Natural killer cell (primary cell): ENCODE results near the gene IFT74. TPM values are rescaled to one million over a fixed set of nuclear protein-coding genes. Genes with fewer than 3 reads are reported as not detected.

Experiments
- ATAC-seq, 3 donors: fragments of 150-1000 bp in 2 of 3; fragments of 200-7000 bp in 1 of 3; cut with Tn5 transposase; 1 replicate in 1 of 3; 2 replicates in 2 of 3; pipeline ENCODE4 v1.10.0; 2021; ENCODE audit warnings: mild to moderate bottlenecking in 2 of 3, moderate library complexity in 2 of 3
- DNase-seq, 2 donors: peaks; one replicate each; pipeline versions ENCODE4 v3.0.0 to v3.0.0-alpha.2; 2013 to 2021; ENCODE audit warnings: mixed read lengths in 1 of 2
- H3K27ac ChIP-seq: one replicate; pipeline ENCODE4 v1.5.1; 2013; ENCODE audit warnings: mild to moderate bottlenecking, low read length
- H3K27me3 ChIP-seq: one replicate; pipeline ENCODE4 v1.6.1; 2013; ENCODE audit warnings: low read length; ENCODE audit not compliant: control insufficient read depth, insufficient read depth
- H3K36me3 ChIP-seq: one replicate; pipeline ENCODE4 v1.6.1; 2013; ENCODE audit warnings: low read length; ENCODE audit not compliant: control insufficient read depth, insufficient read depth
- H3K4me1 ChIP-seq: one replicate; pipeline ENCODE4 v1.6.1; 2013; ENCODE audit warnings: low read length; ENCODE audit not compliant: control insufficient read depth, insufficient read depth
- H3K4me3 ChIP-seq: one replicate; pipeline ENCODE4 v1.5.1; 2013; ENCODE audit warnings: low read length
- H3K9me3 ChIP-seq: one replicate; pipeline ENCODE4 v1.6.1; 2013; ENCODE audit warnings: low read length; ENCODE audit not compliant: control insufficient read depth, insufficient read depth
- H3K27ac Mint-ChIP-seq, 2 donors: one replicate each; pipeline ENCODE4 v1.8.0; 2022; ENCODE audit warnings: mild to moderate bottlenecking in 2 of 2, mixed read lengths in 2 of 2, moderate library complexity in 1 of 2
- H3K27me3 Mint-ChIP-seq, 2 donors: one replicate each; pipeline ENCODE4 v1.8.0; 2022; ENCODE audit warnings: low read depth in 2 of 2, mixed read lengths in 2 of 2
- H3K36me3 Mint-ChIP-seq: one replicate; pipeline ENCODE4 v1.8.0; 2022; ENCODE audit warnings: mixed read lengths
- H3K4me1 Mint-ChIP-seq, 2 donors: one replicate each; pipeline ENCODE4 v1.8.0; 2022; ENCODE audit warnings: mixed read lengths in 2 of 2
- H3K4me3 Mint-ChIP-seq: one replicate; pipeline ENCODE4 v1.8.0; 2022; ENCODE audit warnings: mild to moderate bottlenecking, moderate library complexity, mixed read lengths
- H3K9me3 Mint-ChIP-seq, 2 donors: one replicate each; pipeline ENCODE4 v1.8.0; 2022; ENCODE audit warnings: mixed read lengths in 2 of 2
- CTCF ChIP-seq: fragments of 200-600 bp; IDR thresholded peaks from one replicate; pipeline ENCODE4 v1.8.0; 2022; ENCODE audit warnings: antibody characterized with exemption
- WGBS: methylation state at CpG from one replicate; pipeline ENCODE4 v1.1.7; 2013; ENCODE audit warnings: missing lambda C conversion rate; ENCODE audit not compliant: insufficient coverage; 5-methylcytosine and 5-hydroxymethylcytosine counted together
- intact Hi-C: fragments of 100-400 bp; cut with micrococcal nuclease; formaldehyde crosslinking; loops from one replicate; pipeline ENCODE4 v1.14.2; 2022
- total RNA-seq, 4 donors: library from RNA; stranded (reverse); fragments of 120-200 nt in 1 of 4; gene quantifications; one replicate each; pipeline versions ENCODE4 v1.2.3 to v1.2.4, GENCODE V29; 2013 to 2022

Gene IFT74
- total RNA-seq, 3 donors from 2014 or later (not counting 1 experiment from before 2014, with no cell fraction given), result 6.0 to 8.7 (median 7.0) TPM

- intact Hi-C loops, result no loop called here
- H3K4me1 Mint-ChIP-seq, result peaks cover 5 to 6% of the 10 kb centered on the region in 2 donors
- peaks cover 70% of the 10 kb centered on the region for H3K36me3 ChIP-seq
Measured at GRCh38 chr9:26925609-26926008, 30.6 kb upstream of the IFT74 start.

GRCh38 chr9:26928902-26929495 is 27.2 kb upstream of the IFT74 start:
- no peak overlapping the region for H3K27ac Mint-ChIP-seq
- peaks cover 5 to 6% of the 10 kb centered on the region in 2 donors for H3K4me1 Mint-ChIP-seq
- WGBS, result 98% methylated on average over 8 of the region's 8 CpGs
- Histone ChIP-seq H3K36me3 (peaks cover 40% of the 10 kb centered on the region), H3K27me3 (no peaks in the 10 kb centered on the region), H3K27ac (no peak overlapping the region), H3K9me3 (no peaks in the 10 kb centered on the region), H3K4me1 (no peaks in the 10 kb centered on the region), H3K4me3 (no peak overlapping the region)
- no peaks in the 10 kb centered on the region for H3K27me3 Mint-ChIP-seq
- no peaks in the 10 kb centered on the region for H3K9me3 Mint-ChIP-seq
- no peak for TF ChIP-seq CTCF
- intact Hi-C loops, result no loop called here
- H3K36me3 Mint-ChIP-seq, result peaks cover 16% of the 10 kb centered on the region
- no peak overlapping the region for H3K4me3 Mint-ChIP-seq
- DNase-seq, result no peak
- ATAC-seq, result no peak

More at GRCh38 chr9:26925609-26926008, 30.6 kb upstream of the IFT74 start:
- Histone ChIP-seq H3K27me3 (no peaks in the 10 kb centered on the region), H3K4me1 (no peaks in the 10 kb centered on the region), H3K27ac (no peak overlapping the region), H3K9me3 (no peaks in the 10 kb centered on the region), H3K4me3 (no peak overlapping the region)
- no peaks in the 10 kb centered on the region for H3K27me3 Mint-ChIP-seq
- no peak overlapping the region for H3K27ac Mint-ChIP-seq
- no peak for DNase-seq
- no peak for TF ChIP-seq CTCF
- H3K36me3 Mint-ChIP-seq, result peaks cover 34% of the 10 kb centered on the region
- H3K9me3 Mint-ChIP-seq, result no peaks in the 10 kb centered on the region
- 90% methylated on average over 4 of the region's 4 CpGs for WGBS
- no peak overlapping the region for H3K4me3 Mint-ChIP-seq
- no peak for ATAC-seq

GRCh38 chr9:26935847-26936246 is 20.4 kb upstream of the IFT74 start:
- H3K4me1 Mint-ChIP-seq, result peaks cover 39 to 42% of the 10 kb centered on the region in 2 donors
- no peak overlapping the region for H3K4me3 Mint-ChIP-seq
- no peak for TF ChIP-seq CTCF
- no peaks in the 10 kb centered on the region for H3K4me1 ChIP-seq
- H3K9me3 Mint-ChIP-seq, result peaks cover 6 to 7% of the 10 kb centered on the region in 2 donors
- H3K36me3 Mint-ChIP-seq, result peaks cover 10% of the 10 kb centered on the region
- H3K27ac Mint-ChIP-seq, result no peak overlapping the region
- ATAC-seq, result no peak
- no peaks in the 10 kb centered on the region for H3K27me3 Mint-ChIP-seq
- peaks cover 7% of the 10 kb centered on the region for H3K36me3 ChIP-seq
- no peak for DNase-seq
- intact Hi-C loops, result no loop called here
- H3K27ac ChIP-seq, result no peak overlapping the region
- peaks cover 5% of the 10 kb centered on the region for H3K9me3 ChIP-seq
- H3K4me3 ChIP-seq, result no peak overlapping the region
- no peaks in the 10 kb centered on the region for H3K27me3 ChIP-seq

GRCh38 chr9:26937816-26938371 is 18.3 kb upstream of the IFT74 start:
- peaks cover 5% of the 10 kb centered on the region for H3K9me3 ChIP-seq
- no peak for TF ChIP-seq CTCF
- H3K27ac Mint-ChIP-seq, result peak overlapping the region in 1 of 2 donors; percentile 27
- no peak for DNase-seq
- no peaks in the 10 kb centered on the region for H3K27me3 ChIP-seq
- H3K27me3 Mint-ChIP-seq, result no peaks in the 10 kb centered on the region
- intact Hi-C loops, result no loop called here
- peaks cover 10% of the 10 kb centered on the region for H3K36me3 Mint-ChIP-seq
- H3K4me3 Mint-ChIP-seq, result no peak overlapping the region
- peaks cover 6 to 7% of the 10 kb centered on the region in 2 donors for H3K9me3 Mint-ChIP-seq
- ATAC-seq, result no peak
- no peak overlapping the region for H3K4me3 ChIP-seq
- 97% methylated on average over 3 of the region's 3 CpGs for WGBS
- no peak overlapping the region for H3K27ac ChIP-seq
- H3K36me3 ChIP-seq, result peaks cover 3% of the 10 kb centered on the region
- peaks cover 54 to 59% of the 10 kb centered on the region in 2 donors for H3K4me1 Mint-ChIP-seq
- H3K4me1 ChIP-seq, result no peaks in the 10 kb centered on the region
